Loucy (cell line): Measurements from ENCODE around the gene CANT1.

Experiments
- H2AFZ ChIP-seq: fragments of 200-600 bp; sonication (generic); 2 replicates; pipeline ENCODE4 v1.6.0; 2016; ENCODE audit warnings: antibody characterized with exemption, mild to moderate bottlenecking, low read length, moderate library complexity
- H3F3A ChIP-seq: fragments of 200-600 bp; 2 replicates; pipeline ENCODE4 v1.6.0; 2016; ENCODE audit warnings: antibody characterized with exemption, low read depth, mild to moderate bottlenecking
- H3K27me3 ChIP-seq: fragments of 200-600 bp; sonication (generic); 2 replicates; pipeline ENCODE4 v1.6.1; 2014; ENCODE audit warnings: low read length, mild to moderate bottlenecking; ENCODE audit not compliant: insufficient read depth, poor library complexity, severe bottlenecking
- H3K36me3 ChIP-seq: fragments of 200-600 bp; sonication (generic); 2 replicates; pipeline ENCODE4 v1.6.1; 2016; ENCODE audit warnings: low read length; ENCODE audit not compliant: insufficient read depth
- H3K4me1 ChIP-seq: fragments of 200-600 bp; sonication (generic); 2 replicates; pipeline ENCODE4 v1.5.1; 2014; ENCODE audit warnings: low read length, mild to moderate bottlenecking; ENCODE audit not compliant: insufficient read depth, poor library complexity, severe bottlenecking
- H3K4me2 ChIP-seq: fragments of 200-600 bp; sonication (generic); 2 replicates; pipeline ENCODE4 v1.6.0; 2014; ENCODE audit warnings: antibody characterized with exemption, low read length, low read depth, mild to moderate bottlenecking; ENCODE audit not compliant: poor library complexity, severe bottlenecking
- H3K4me3 ChIP-seq: fragments of 200-600 bp; sonication (generic); 2 replicates; pipeline ENCODE4 v1.5.1; 2014; ENCODE audit warnings: low read length, mild to moderate bottlenecking, mixed read lengths; ENCODE audit not compliant: poor library complexity, severe bottlenecking
- H3K79me2 ChIP-seq: fragments of 200-600 bp; sonication (generic); 2 replicates; pipeline ENCODE4 v1.6.1; 2014; ENCODE audit warnings: low read length; ENCODE audit not compliant: insufficient read depth
- H3K9ac ChIP-seq: fragments of 200-600 bp; sonication (generic); 2 replicates; pipeline ENCODE4 v1.6.0; 2014; ENCODE audit warnings: mild to moderate bottlenecking, low read depth, low read length, moderate library complexity; ENCODE audit not compliant: poor library complexity, severe bottlenecking
- H3K9me2 ChIP-seq: fragments of 200-600 bp; sonication (generic); replicated peaks from 2 replicates; pipeline ENCODE4 v1.6.1; 2016; ENCODE audit warnings: low read depth, low read length, mixed read lengths
- H3K9me3 ChIP-seq: fragments of 200-600 bp; sonication (generic); 2 replicates; pipeline ENCODE4 v1.6.1; 2014; ENCODE audit warnings: mild to moderate bottlenecking, antibody characterized with exemption, low read length, low read depth; ENCODE audit not compliant: insufficient read depth
- H4K20me1 ChIP-seq: fragments of 200-600 bp; sonication (generic); 2 replicates; pipeline ENCODE4 v1.6.0; 2014; ENCODE audit warnings: antibody characterized with exemption, low read length, mild to moderate bottlenecking; ENCODE audit not compliant: insufficient read depth, poor library complexity, severe bottlenecking
- EZH2phosphoT487 ChIP-seq: fragments of 200-600 bp; IDR thresholded peaks from 2 replicates; pipeline ENCODE4 v1.6.1; 2018; ENCODE audit warnings: antibody characterized with exemption, mild to moderate bottlenecking, moderate library complexity, borderline replicate concordance
- TF ChIP-seq, protein P1 (sequence below): fragments of 200-600 bp; sonication (generic); conservative IDR thresholded peaks from 2 replicates; pipeline ENCODE4 v1.5.1; 2014; ENCODE audit warnings: mild to moderate bottlenecking, antibody characterized with exemption, low read length

Gene CANT1

GRCh38 chr17:78974635-78975591 is 34.7 kb downstream of the CANT1 start:
- Histone ChIP-seq H3K9ac (no peak overlapping the region), H3F3A (no peaks in the 10 kb centered on the region), H3K36me3 (no peaks in the 10 kb centered on the region), H3K9me3 (no peaks in the 10 kb centered on the region), H3K4me3 (no peak overlapping the region), H3K9me2 (no peaks in the 10 kb centered on the region), H4K20me1 (no peaks in the 10 kb centered on the region), H2AFZ (no peak overlapping the region), H3K4me1 (peaks cover 3% of the 10 kb centered on the region), H3K27me3 (no peaks in the 10 kb centered on the region), H3K79me2 (no peaks in the 10 kb centered on the region), H3K4me2 (no peak overlapping the region)
- TF ChIP-seq, protein P1, sequence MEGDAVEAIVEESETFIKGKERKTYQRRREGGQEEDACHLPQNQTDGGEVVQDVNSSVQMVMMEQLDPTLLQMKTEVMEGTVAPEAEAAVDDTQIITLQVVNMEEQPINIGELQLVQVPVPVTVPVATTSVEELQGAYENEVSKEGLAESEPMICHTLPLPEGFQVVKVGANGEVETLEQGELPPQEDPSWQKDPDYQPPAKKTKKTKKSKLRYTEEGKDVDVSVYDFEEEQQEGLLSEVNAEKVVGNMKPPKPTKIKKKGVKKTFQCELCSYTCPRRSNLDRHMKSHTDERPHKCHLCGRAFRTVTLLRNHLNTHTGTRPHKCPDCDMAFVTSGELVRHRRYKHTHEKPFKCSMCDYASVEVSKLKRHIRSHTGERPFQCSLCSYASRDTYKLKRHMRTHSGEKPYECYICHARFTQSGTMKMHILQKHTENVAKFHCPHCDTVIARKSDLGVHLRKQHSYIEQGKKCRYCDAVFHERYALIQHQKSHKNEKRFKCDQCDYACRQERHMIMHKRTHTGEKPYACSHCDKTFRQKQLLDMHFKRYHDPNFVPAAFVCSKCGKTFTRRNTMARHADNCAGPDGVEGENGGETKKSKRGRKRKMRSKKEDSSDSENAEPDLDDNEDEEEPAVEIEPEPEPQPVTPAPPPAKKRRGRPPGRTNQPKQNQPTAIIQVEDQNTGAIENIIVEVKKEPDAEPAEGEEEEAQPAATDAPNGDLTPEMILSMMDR, result no peak
- no peak for TF ChIP-seq EZH2phosphoT487

DNA sequence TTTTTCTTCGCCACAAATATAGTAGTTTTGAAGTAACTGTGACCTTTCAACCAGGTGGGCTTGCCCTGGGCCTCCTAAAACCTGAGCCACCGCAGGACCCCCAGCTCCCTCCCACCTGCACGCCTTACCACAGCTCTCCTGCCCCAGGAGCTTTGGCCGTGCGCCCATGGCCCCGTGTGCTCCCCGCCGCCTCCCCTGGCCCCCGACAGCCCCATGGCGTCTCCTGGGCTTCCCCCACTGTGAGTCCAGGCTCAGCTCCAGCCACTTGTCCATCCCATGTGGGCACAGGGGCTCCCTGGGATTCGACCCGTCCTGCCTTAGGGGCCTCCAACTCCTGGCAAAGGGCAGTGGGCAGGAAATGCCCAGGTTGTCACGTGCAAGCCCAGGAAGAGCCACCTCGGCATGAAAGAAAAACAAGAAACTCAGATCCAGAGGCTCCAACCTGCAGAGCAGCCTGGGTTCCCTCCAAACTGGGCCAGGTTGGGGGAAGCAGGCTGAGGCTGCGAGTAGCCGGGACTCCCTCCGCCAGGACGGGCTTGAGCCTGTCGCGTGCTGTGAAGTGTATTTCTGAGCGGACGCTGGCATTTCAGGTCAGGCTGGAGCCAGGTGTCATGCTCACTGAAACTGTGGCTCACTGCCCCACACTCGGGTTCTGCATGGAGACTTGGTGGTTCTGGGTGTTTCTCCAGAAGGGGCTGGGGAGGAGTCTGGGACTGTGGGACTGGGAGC is 35.6 kb downstream of the CANT1 start:
- Histone ChIP-seq H3K9ac (no peak overlapping the region), H3K79me2 (no peaks in the 10 kb centered on the region), H3K9me2 (no peaks in the 10 kb centered on the region), H4K20me1 (no peaks in the 10 kb centered on the region), H3F3A (no peaks in the 10 kb centered on the region), H3K36me3 (no peaks in the 10 kb centered on the region), H3K9me3 (no peaks in the 10 kb centered on the region), H3K4me1 (no peaks in the 10 kb centered on the region), H3K4me2 (no peak overlapping the region), H3K4me3 (no peak overlapping the region), H3K27me3 (no peaks in the 10 kb centered on the region), H2AFZ (no peak overlapping the region)
- no peak for TF ChIP-seq EZH2phosphoT487
- TF ChIP-seq, protein P1, result no peak

DNA sequence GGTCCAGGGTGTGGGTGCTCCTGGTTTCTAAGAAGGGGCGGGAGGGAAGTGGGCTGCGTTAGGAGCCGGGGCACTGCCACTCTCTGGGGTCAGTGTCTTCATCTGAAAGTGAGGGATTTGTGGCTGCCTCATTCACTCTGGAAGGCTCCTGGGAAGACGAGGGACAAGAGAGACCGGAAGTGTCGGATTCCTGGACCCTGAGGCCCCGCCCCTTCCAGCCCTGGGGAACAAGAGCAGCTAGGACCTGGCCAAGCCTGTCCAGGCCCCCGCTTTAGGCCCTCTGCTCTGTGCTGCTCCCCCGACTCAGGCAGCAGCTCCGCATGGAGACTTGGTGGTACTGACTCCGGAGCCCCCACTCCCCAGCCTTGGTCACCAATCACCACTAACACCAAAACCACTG is 36.4 kb downstream of the CANT1 start:
- Histone ChIP-seq H3K79me2 (no peaks in the 10 kb centered on the region), H3K9me2 (no peaks in the 10 kb centered on the region), H3K36me3 (no peaks in the 10 kb centered on the region), H3F3A (no peaks in the 10 kb centered on the region), H3K27me3 (no peaks in the 10 kb centered on the region), H3K9me3 (no peaks in the 10 kb centered on the region), H3K4me2 (no peak overlapping the region), H3K4me1 (no peaks in the 10 kb centered on the region), H4K20me1 (no peaks in the 10 kb centered on the region), H3K4me3 (no peak overlapping the region), H3K9ac (no peak overlapping the region), H2AFZ (no peak overlapping the region)
- TF ChIP-seq EZH2phosphoT487, result no peak
- TF ChIP-seq, protein P1, result no peak
